ENCODE measurements around the gene OTOR.

OTOR gene

DNA sequence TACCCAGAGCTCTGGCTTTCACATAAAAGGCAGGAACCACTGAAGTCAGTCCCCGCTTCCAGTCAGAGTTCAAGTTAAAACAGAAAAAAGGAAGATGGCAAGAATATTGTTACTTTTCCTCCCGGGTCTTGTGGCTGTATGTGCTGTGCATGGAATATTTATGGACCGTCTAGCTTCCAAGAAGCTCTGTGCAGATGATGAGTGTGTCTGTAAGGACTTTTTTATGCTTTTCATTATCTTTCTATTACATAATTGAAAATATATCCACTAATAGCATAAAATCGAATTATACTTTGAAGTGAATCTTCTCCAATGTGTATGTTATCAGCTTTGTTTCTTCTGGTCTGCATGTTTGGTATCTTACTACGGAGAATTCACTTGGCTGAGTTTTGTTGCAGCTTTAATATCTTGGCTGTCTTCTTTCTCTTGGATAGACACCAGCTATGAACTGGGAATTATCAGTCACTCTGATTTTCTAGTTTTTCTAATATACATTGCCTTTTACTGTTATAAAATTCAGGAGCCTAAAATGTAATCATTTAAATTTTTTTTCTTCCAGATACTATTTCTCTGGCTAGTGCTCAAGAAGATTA, at the start of gene OTOR:
Gene OTOR (plus strand): TSS at position 51 of the 593 bp plus-strand sequence. CDS start 44 bp downstream, at position 95.
- Histone ChIP-seq H3K4me1 (ENCODE audit: low read length) (no peaks in the 10 kb centered on the region), H4K20me1 (ENCODE audit: insufficient read depth, low read length) (no peaks in the 10 kb centered on the region), H3K27me3 (replicated peaks; ENCODE audit: insufficient read depth, low read length) (no peaks in the 10 kb centered on the region), H2AFZ (ENCODE audit: low read length) (no peak within 1 kb of the TSS), H3K79me2 (ENCODE audit: low read length) (no peaks in the 10 kb centered on the region), H3K9me2 (replicated peaks; ENCODE audit: insufficient read depth, low read length) (no peaks in the 10 kb centered on the region), H3K9ac (ENCODE audit: low read length) (no peak within 1 kb of the TSS), H3K27ac (ENCODE audit: low read length) (no peak within 1 kb of the TSS), H3K9me3 (replicated peaks; ENCODE audit: insufficient read depth, low read length) (no peaks in the 10 kb centered on the region), H3K36me3 (replicated peaks; ENCODE audit: insufficient read depth, low read length) (no peaks in the 10 kb centered on the region), H3K4me2 (ENCODE audit: low read depth, low read length) (no peak within 1 kb of the TSS), H3F3A (ENCODE audit: insufficient read depth, low read length) (no peaks in the 10 kb centered on the region), H3K4me3 (ENCODE audit: low read length) (no peak within 1 kb of the TSS)
- no peak for TF ChIP-seq EZH2phosphoT487 (IDR thresholded peaks at IDR 0.05; ENCODE audit: low read length)
- TF ChIP-seq, protein P1, sequence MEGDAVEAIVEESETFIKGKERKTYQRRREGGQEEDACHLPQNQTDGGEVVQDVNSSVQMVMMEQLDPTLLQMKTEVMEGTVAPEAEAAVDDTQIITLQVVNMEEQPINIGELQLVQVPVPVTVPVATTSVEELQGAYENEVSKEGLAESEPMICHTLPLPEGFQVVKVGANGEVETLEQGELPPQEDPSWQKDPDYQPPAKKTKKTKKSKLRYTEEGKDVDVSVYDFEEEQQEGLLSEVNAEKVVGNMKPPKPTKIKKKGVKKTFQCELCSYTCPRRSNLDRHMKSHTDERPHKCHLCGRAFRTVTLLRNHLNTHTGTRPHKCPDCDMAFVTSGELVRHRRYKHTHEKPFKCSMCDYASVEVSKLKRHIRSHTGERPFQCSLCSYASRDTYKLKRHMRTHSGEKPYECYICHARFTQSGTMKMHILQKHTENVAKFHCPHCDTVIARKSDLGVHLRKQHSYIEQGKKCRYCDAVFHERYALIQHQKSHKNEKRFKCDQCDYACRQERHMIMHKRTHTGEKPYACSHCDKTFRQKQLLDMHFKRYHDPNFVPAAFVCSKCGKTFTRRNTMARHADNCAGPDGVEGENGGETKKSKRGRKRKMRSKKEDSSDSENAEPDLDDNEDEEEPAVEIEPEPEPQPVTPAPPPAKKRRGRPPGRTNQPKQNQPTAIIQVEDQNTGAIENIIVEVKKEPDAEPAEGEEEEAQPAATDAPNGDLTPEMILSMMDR (IDR thresholded peaks at IDR 0.05; ENCODE audit: low read length) = no peak
- no peak for TF ChIP-seq EZH2 (optimal IDR thresholded peaks at IDR 0.05; ENCODE audit: low read depth, low read length)
- no peak for DNase-seq

GRCh38 chr20:16699293-16699692, 48.9 kb upstream of the OTOR start:
- Histone ChIP-seq H3K4me1 (ENCODE audit: low read length) (no peaks in the 10 kb centered on the region), H3K9me3 (replicated peaks; ENCODE audit: insufficient read depth, low read length) (no peaks in the 10 kb centered on the region), H3K27me3 (replicated peaks; ENCODE audit: insufficient read depth, low read length) (no peaks in the 10 kb centered on the region), H3K9ac (ENCODE audit: low read length) (no peak overlapping the region), H3K4me3 (ENCODE audit: low read length) (no peak overlapping the region), H3K79me2 (ENCODE audit: low read length) (no peaks in the 10 kb centered on the region), H3K9me2 (replicated peaks; ENCODE audit: insufficient read depth, low read length) (no peaks in the 10 kb centered on the region), H3K36me3 (replicated peaks; ENCODE audit: insufficient read depth, low read length) (no peaks in the 10 kb centered on the region), H3K27ac (ENCODE audit: low read length) (no peak overlapping the region), H2AFZ (ENCODE audit: low read length) (no peak overlapping the region), H3K4me2 (ENCODE audit: low read depth, low read length) (no peak overlapping the region), H3F3A (ENCODE audit: insufficient read depth, low read length) (no peaks in the 10 kb centered on the region), H4K20me1 (ENCODE audit: insufficient read depth, low read length) (no peaks in the 10 kb centered on the region)
- no peak for DNase-seq
- TF ChIP-seq EZH2phosphoT487 (IDR thresholded peaks at IDR 0.05; ENCODE audit: low read length) = no peak
- TF ChIP-seq, protein P1 (IDR thresholded peaks at IDR 0.05; ENCODE audit: low read length) = no peak
- no peak for TF ChIP-seq EZH2 (optimal IDR thresholded peaks at IDR 0.05; ENCODE audit: low read depth, low read length)

DNA sequence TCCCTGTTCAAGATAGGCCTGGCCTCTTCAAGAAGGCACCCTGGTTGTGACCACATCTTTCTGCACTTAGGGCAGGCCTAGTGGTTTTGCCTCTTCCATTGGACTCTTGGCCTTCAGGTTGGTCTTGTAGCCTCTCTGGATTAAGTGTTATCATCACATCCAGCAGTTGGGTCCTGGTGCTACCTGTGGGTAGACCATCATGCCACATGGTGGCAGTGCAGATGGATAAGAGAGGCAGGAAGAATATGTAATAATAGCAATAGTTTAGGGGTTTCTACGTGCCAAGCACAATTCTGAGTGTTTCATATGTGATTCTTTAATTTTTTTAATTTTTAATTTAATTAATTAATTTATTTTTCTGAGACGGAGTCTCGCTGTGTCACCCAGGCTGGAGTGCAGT, 46.9 kb upstream of the OTOR start:
- Histone ChIP-seq H3K27ac (ENCODE audit: low read length) (no peak overlapping the region), H3K4me1 (ENCODE audit: low read length) (no peaks in the 10 kb centered on the region), H3K27me3 (replicated peaks; ENCODE audit: insufficient read depth, low read length) (no peaks in the 10 kb centered on the region), H3F3A (ENCODE audit: insufficient read depth, low read length) (no peaks in the 10 kb centered on the region), H3K79me2 (ENCODE audit: low read length) (no peaks in the 10 kb centered on the region), H3K9me2 (replicated peaks; ENCODE audit: insufficient read depth, low read length) (no peaks in the 10 kb centered on the region), H3K9me3 (replicated peaks; ENCODE audit: insufficient read depth, low read length) (no peaks in the 10 kb centered on the region), H3K36me3 (replicated peaks; ENCODE audit: insufficient read depth, low read length) (no peaks in the 10 kb centered on the region), H4K20me1 (ENCODE audit: insufficient read depth, low read length) (no peaks in the 10 kb centered on the region), H2AFZ (ENCODE audit: low read length) (no peak overlapping the region), H3K4me2 (ENCODE audit: low read depth, low read length) (no peak overlapping the region), H3K9ac (ENCODE audit: low read length) (no peak overlapping the region), H3K4me3 (ENCODE audit: low read length) (no peak overlapping the region)
- TF ChIP-seq, protein P1 (IDR thresholded peaks at IDR 0.05; ENCODE audit: low read length) = peak; percentile 31
- TF ChIP-seq EZH2 (optimal IDR thresholded peaks at IDR 0.05; ENCODE audit: low read depth, low read length) = no peak
- no peak for DNase-seq

Measured in MM.1S (cell line).